Measurements from ENCODE around the gene PITRM1. TPM values are rescaled to one million over a fixed set of nuclear protein-coding genes. Genes with fewer than 3 reads are reported as not detected.
A peak's percentile ranks its signal among the peaks of the same experiment; 100 is the strongest.

The PITRM1 gene
- total and polyA plus RNA-seq, 8 donors = 68.1 to 85.6 (median 71.8) TPM

DNA sequence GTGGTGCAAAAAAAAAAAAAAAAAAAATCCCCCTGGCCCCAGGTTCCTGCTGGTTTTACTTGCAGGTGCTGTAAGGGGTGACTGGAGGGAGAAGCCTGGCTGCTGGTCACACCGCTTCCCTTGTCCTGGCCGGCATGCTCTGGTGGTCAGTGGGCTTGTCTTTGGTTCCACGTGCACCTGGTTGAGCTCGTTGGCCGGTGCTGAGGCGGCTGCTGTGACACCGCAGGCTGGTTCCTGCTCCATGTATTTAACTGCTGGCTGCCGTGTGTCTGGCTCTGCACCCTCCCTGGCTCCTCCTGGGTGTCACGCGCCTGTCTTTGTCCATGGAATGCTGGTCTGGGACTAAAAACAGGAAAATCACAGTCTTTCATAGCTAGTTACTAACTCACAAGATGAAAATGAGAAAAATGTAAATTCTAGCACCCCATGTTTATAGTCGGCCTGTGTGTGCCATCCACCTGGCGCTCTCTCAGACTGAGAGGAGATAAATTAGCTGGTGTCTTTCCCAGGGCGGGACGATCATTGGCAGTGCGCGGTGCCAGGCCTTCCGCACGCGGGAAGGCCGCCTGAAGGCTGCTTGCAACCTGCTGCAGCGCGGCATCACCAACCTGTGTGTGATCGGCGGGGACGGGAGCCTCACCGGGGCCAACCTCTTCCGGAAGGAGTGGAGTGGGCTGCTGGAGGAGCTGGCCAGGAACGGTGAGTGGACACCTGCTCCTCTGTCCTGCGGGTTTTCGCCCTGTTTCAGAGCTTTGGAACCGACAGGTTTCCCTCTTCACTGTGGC is 71.5 kb downstream of the PITRM1 start:
- TF ChIP-seq CTCF (IDR thresholded peaks at IDR 0.05) = no peak
- peaks cover 8 to 19% of the 10 kb centered on the region in 2 donors for H3K4me1 ChIP-seq
- H3K27me3 ChIP-seq = no peaks in the 10 kb centered on the region
- no peak overlapping the region for H3K27ac ChIP-seq
- no peak overlapping the region for H3K4me3 ChIP-seq
- no peak for ATAC-seq
- intact Hi-C loops (cut with DNase I) = no loop called here
- no peak for DNase-seq
- peaks cover 0 to 50% of the 10 kb centered on the region in 2 donors for H3K36me3 ChIP-seq
- H3K9me3 ChIP-seq = no peaks in the 10 kb centered on the region

DNA sequence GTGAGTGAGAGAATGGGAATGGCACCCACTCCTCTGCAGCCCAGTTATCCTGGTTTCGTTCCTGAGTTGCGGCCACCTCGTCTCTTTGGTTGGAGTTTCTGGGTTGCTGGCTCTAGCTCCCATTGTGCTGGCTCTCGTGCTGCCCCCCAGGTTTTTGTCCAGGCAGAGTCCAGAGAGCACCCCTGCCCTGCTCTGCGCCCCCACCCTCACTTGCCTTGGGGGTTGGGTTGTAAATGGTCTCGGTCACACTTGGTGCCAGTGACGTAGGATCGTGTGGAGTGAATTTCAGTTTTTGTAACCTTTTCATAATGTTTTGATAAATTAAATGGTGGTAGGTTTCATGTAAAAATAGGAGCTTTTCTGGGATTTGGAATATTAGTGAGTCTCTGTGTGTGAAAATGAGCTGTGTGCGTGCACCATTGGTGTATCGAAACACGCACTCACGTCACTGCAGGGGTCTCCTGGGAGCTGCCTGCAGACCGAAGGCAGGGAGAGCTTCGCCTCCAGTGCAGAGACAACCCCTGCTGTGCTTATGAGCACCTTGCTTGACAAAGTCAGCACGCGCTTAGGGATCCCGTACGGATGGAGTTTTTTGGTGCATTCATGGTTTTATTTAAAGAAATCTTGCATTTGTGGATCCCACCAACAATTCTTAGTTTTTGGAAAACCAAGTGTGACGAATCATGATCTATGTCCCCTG is 72.3 kb downstream of the PITRM1 start:
- Histone ChIP-seq H3K9me3 (no peaks in the 10 kb centered on the region), H3K27ac (no peak overlapping the region), H3K4me3 (no peak overlapping the region), H3K4me1 (peaks cover 12 to 27% of the 10 kb centered on the region in 2 donors), H3K27me3 (no peaks in the 10 kb centered on the region), H3K36me3 (peaks cover 0 to 41% of the 10 kb centered on the region in 2 donors)
- no peak for TF ChIP-seq CTCF (IDR thresholded peaks at IDR 0.05)
- intact Hi-C loops (cut with DNase I) = no loop called here
- DNase-seq (no peak), ATAC-seq (no peak)

GRCh38 chr10:3099291-3100092 is 73.1 kb downstream of the PITRM1 start:
- intact Hi-C loops (cut with DNase I) = no loop called here
- peak; percentile 66 for ATAC-seq

GRCh38 chr10:3098689-3099088 is 73.9 kb downstream of the PITRM1 start:
- no peak for TF ChIP-seq CTCF (IDR thresholded peaks at IDR 0.05)
- H3K27ac ChIP-seq = no peak overlapping the region
- no peak overlapping the region for H3K4me3 ChIP-seq
- intact Hi-C loops (cut with DNase I) = no loop called here
- DNase-seq = no peak
- H3K9me3 ChIP-seq = no peaks in the 10 kb centered on the region
- peaks cover 0 to 26% of the 10 kb centered on the region in 2 donors for H3K36me3 ChIP-seq
- H3K27me3 ChIP-seq = no peaks in the 10 kb centered on the region
- ATAC-seq = no peak
- H3K4me1 ChIP-seq = peaks cover 12 to 43% of the 10 kb centered on the region in 2 donors

More at GRCh38 chr10:3099291-3100092, 73.1 kb downstream of the PITRM1 start:
- H3K9me3 ChIP-seq = no peaks in the 10 kb centered on the region
- H3K4me1 ChIP-seq = peaks cover 12 to 35% of the 10 kb centered on the region in 2 donors
- no peaks in the 10 kb centered on the region for H3K27me3 ChIP-seq
- peak in 1 of 4 donors; percentile 20 for DNase-seq
- H3K36me3 ChIP-seq = peaks cover 0 to 34% of the 10 kb centered on the region in 2 donors
- no peak overlapping the region for H3K4me3 ChIP-seq
- no peak overlapping the region for H3K27ac ChIP-seq
- no peak for TF ChIP-seq CTCF (IDR thresholded peaks at IDR 0.05)

All from left lung (tissue), 10 donors.